H1 (cell line): ENCODE data around the gene POLDIP3. TPM values are rescaled to one million over a fixed set of nuclear protein-coding genes. Genes with fewer than 3 reads are reported as not detected.

ENCODE experiments used
- CREB1 ChIP-seq: IDR thresholded peaks from 2 replicates; pipeline ENCODE4 v1.6.1; 2012; ENCODE audit warnings: inconsistent platforms
- HDAC6 ChIP-seq: IDR thresholded peaks from one replicate; pipeline ENCODE4 v1.7.1; 2012; ENCODE audit warnings: low read depth, mild to moderate bottlenecking, inconsistent platforms, low read length, moderate library complexity
- polyA plus RNA-seq, 7 experiments: library from polyadenylated mRNA; depleted of rRNA in 3 of 7; stranded (reverse) in 5 of 7; unstranded in 2 of 7; fragments of >200 nt in 5 of 7; fragments of 200-250 nt in 2 of 7; gene quantifications; 1 replicate in 5 of 7; 2 replicates in 1 of 7; 4 replicates in 1 of 7; pipeline versions ENCODE4 v1.2.1 to v1.2.3, GENCODE V29; 2011 to 2013; ENCODE audit warnings: missing spikeins in 2 of 7, mixed read lengths in 2 of 7
- total RNA-seq: library from RNA; stranded (reverse); fragmentation: NEBNext Ultra II Directional; extraction: Animal tissue kit (Norgen Biotek cat#: 25700); gene quantifications from 2 replicates; pipeline ENCODE4 v1.2.1, GENCODE V29; 2021

POLDIP3 gene
- total and polyA plus RNA-seq, 2 of the 8 experiments (the other 6 are each of a cell fraction or from before 2014, with no cell fraction given): 43.5 to 84.6 TPM

GRCh38 chr22:42565956-42566355 lies 48.7 kb downstream of the POLDIP3 start (continued):
- no peak for TF ChIP-seq CREB1
- TF ChIP-seq HDAC6: no peak
